Fibroblast of lung (primary cell): ENCODE data around the gene POLR3E.

Source experiments
- EZH2 ChIP-seq: IDR thresholded peaks from 2 replicates; pipeline ENCODE4 v1.5.1; 2012; ENCODE audit warnings: low read length, control low read depth, mild to moderate bottlenecking; ENCODE audit errors: missing control alignments
- TF ChIP-seq, protein P1 (sequence below), 2 donors: IDR thresholded peaks in 1 of 2; conservative IDR thresholded peaks in 1 of 2; 1 replicate in 1 of 2; 2 replicates in 1 of 2; pipeline ENCODE4 v1.5.1; 2011 to 2012; ENCODE audit warnings: low read length in 2 of 2, control low read depth in 1 of 2, inconsistent platforms in 1 of 2, low read depth in 1 of 2, mild to moderate bottlenecking in 1 of 2

DNA sequence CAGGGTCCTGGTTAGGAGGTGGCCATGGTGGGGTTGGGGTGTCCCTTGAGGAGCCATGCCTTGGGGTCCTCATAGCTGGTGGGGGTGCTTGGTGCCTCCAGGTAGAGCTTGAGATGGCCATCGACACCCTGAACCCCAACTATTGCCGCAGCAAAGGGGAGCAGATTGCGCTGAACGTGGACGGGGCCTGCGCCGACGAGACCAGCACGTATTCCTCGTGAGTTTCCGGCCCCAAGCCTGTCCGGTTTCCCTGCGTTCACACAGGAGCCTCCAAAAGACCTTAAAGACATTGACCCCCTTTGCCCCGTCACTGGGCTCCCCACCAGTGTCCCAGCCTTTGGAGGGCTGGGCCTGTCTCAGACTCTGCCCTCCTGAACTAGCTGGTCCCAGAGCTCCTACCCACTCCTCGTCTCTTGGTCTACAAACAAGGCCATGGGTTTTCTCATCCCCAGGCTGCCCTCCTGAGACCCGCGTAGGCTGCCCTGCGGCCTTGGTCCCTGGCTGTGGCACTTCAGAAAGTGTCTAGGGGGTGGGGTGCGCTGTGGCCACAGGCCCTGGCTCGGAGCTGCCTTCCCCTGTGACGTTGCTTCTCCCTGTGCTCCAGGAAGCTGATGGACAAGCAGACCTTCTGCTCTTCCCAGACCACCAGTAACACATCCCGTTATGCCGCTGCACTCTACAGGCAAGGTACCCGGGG is 11.8 kb downstream of the POLR3E start:
- TF ChIP-seq, protein P1, sequence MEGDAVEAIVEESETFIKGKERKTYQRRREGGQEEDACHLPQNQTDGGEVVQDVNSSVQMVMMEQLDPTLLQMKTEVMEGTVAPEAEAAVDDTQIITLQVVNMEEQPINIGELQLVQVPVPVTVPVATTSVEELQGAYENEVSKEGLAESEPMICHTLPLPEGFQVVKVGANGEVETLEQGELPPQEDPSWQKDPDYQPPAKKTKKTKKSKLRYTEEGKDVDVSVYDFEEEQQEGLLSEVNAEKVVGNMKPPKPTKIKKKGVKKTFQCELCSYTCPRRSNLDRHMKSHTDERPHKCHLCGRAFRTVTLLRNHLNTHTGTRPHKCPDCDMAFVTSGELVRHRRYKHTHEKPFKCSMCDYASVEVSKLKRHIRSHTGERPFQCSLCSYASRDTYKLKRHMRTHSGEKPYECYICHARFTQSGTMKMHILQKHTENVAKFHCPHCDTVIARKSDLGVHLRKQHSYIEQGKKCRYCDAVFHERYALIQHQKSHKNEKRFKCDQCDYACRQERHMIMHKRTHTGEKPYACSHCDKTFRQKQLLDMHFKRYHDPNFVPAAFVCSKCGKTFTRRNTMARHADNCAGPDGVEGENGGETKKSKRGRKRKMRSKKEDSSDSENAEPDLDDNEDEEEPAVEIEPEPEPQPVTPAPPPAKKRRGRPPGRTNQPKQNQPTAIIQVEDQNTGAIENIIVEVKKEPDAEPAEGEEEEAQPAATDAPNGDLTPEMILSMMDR (conservative IDR thresholded peaks at IDR 0.05 in 1 of 2, IDR thresholded peaks at IDR 0.05 in 1 of 2; ENCODE audit: low read depth in 1 of 2, low read length in 2 of 2): no peak
- TF ChIP-seq EZH2: no peak
